Lower lobe of right lung (tissue), 2 donors: ENCODE results near the gene TAMALIN. TPM values are rescaled to one million over a fixed set of nuclear protein-coding genes. Genes with fewer than 3 reads are reported as not detected.
A peak's percentile ranks its signal among the peaks of the same experiment; 100 is the strongest.

Source experiments
- ATAC-seq, 2 donors: fragments of 200-7000 bp; cut with Tn5 transposase; one replicate each; pipeline ENCODE4 v1.9.1; 2020 to 2022; ENCODE audit warnings: mild to moderate bottlenecking in 2 of 2, moderate library complexity in 2 of 2
- DNase-seq: peaks from one replicate; pipeline ENCODE4 v3.0.0-alpha.2; 2020
- H3K27ac ChIP-seq: fragments of 200-600 bp; one replicate; pipeline ENCODE4 v1.8.0; 2022
- H3K27me3 ChIP-seq: fragments of 200-600 bp; one replicate; pipeline ENCODE4 v1.8.0; 2022; ENCODE audit warnings: low read depth
- H3K36me3 ChIP-seq: fragments of 200-600 bp; one replicate; pipeline ENCODE4 v1.8.0; 2022; ENCODE audit warnings: mild to moderate bottlenecking
- H3K4me1 ChIP-seq: fragments of 200-600 bp; one replicate; pipeline ENCODE4 v1.8.0; 2022
- H3K4me3 ChIP-seq: fragments of 200-600 bp; one replicate; pipeline ENCODE4 v1.8.0; 2022; ENCODE audit warnings: mild to moderate bottlenecking
- H3K9me3 ChIP-seq: fragments of 200-600 bp; one replicate; pipeline ENCODE4 v1.8.0; 2022
- CTCF ChIP-seq: fragments of 200-600 bp; IDR thresholded peaks from one replicate; pipeline ENCODE4 v1.8.0; 2022; ENCODE audit warnings: antibody characterized with exemption, mild to moderate bottlenecking
- intact Hi-C: fragments of 100-400 bp; cut with DNase I; formaldehyde crosslinking; loops from one replicate; pipeline ENCODE4 v1.11.0; 2022
- total RNA-seq: library from RNA; stranded (reverse); fragmentation: NEBNext Ultra II Directional; extraction: Animal tissue kit (Norgen Biotek cat#: 25700); gene quantifications from one replicate; pipeline ENCODE4 v1.2.1, GENCODE V29; 2021
- donor health status: DM: no; HTN: yes; CAD: no; lungs with severe emphysema.

TAMALIN gene
- total RNA-seq, 1 donor from 2014 or later = 85.5 TPM

- peak in 1 of 2 donors; percentile 18 for ATAC-seq
- Histone ChIP-seq H3K27ac (no peak overlapping the region), H3K9me3 (no peaks in the 10 kb centered on the region), H3K27me3 (peaks cover 19% of the 10 kb centered on the region), H3K4me1 (peaks cover 44% of the 10 kb centered on the region), H3K4me3 (no peak overlapping the region), H3K36me3 (no peaks in the 10 kb centered on the region)
- TF ChIP-seq CTCF = peak; percentile 76
- intact Hi-C loops = no loop called here
- no peak for DNase-seq
Observed at GRCh38 chr12:52004042-52004648, 2.6 kb upstream of the TAMALIN start.

GRCh38 chr12:52005218-52005902 lies 1.4 kb upstream of the TAMALIN start:
- Histone ChIP-seq H3K4me3 (peak overlapping the region; percentile 74), H3K27ac (peak overlapping the region; percentile 92), H3K4me1 (peaks cover 50% of the 10 kb centered on the region), H3K9me3 (no peaks in the 10 kb centered on the region), H3K27me3 (peaks cover 19% of the 10 kb centered on the region), H3K36me3 (no peaks in the 10 kb centered on the region)
- no peak for DNase-seq
- no peak for ATAC-seq
- TF ChIP-seq CTCF = no peak
- intact Hi-C loops = no loop called here

- Histone ChIP-seq H3K36me3 (peaks cover 7% of the 10 kb centered on the region), H3K4me3 (peak overlapping the region; percentile 74), H3K4me1 (peaks cover 58% of the 10 kb centered on the region), H3K27ac (peak overlapping the region; percentile 92), H3K27me3 (peaks cover 19% of the 10 kb centered on the region), H3K9me3 (no peaks in the 10 kb centered on the region)
- DNase-seq = peak; percentile 89
- intact Hi-C loops = no loop called here
- no peak for TF ChIP-seq CTCF
- peak; percentile 64 to 79 for ATAC-seq
Observed at GRCh38 chr12:52005903-52006703, 643 bp upstream of the TAMALIN start.

- ATAC-seq = peak; percentile 22 to 23
- Histone ChIP-seq H3K9me3 (no peaks in the 10 kb centered on the region), H3K4me1 (peaks cover 66% of the 10 kb centered on the region), H3K27me3 (peaks cover 19% of the 10 kb centered on the region), H3K36me3 (peaks cover 19% of the 10 kb centered on the region), H3K27ac (peak overlapping the region; percentile 92), H3K4me3 (peak overlapping the region; percentile 74)
- intact Hi-C loops = no loop called here
- DNase-seq = peak; percentile 70
- no peak for TF ChIP-seq CTCF
Observed at GRCh38 chr12:52007158-52007921, 594 bp downstream of the TAMALIN start.

- Histone ChIP-seq H3K9me3 (no peaks in the 10 kb centered on the region), H3K27ac (peak overlapping the region; percentile 92), H3K4me1 (peaks cover 66% of the 10 kb centered on the region), H3K36me3 (peaks cover 24% of the 10 kb centered on the region), H3K27me3 (peaks cover 19% of the 10 kb centered on the region), H3K4me3 (peak overlapping the region; percentile 74)
- no peak for TF ChIP-seq CTCF
- intact Hi-C loops = no loop called here
- ATAC-seq (no peak), DNase-seq (no peak)
Observed at GRCh38 chr12:52007982-52008510, 1.3 kb downstream of the TAMALIN start.
